Spinal cord (tissue), 10 donors: ENCODE results near the gene MAP3K6. TPM values are rescaled to one million over a fixed set of nuclear protein-coding genes. Genes with fewer than 3 reads are reported as not detected.

Experiments used
- DNase-seq, 6 donors: peaks; one replicate each; pipeline versions ENCODE4 v3.0.0 to v3.0.0-alpha.2; 2013 to 2015; ENCODE audit warnings: low spot score in 6 of 6, low read depth in 4 of 6
- H3K27ac ChIP-seq: one replicate; pipeline ENCODE4 v1.5.1; 2013; ENCODE audit warnings: low read depth, low read length, control low read depth
- H3K27me3 ChIP-seq: one replicate; pipeline ENCODE4 v1.6.1; 2013; ENCODE audit warnings: low read length; ENCODE audit not compliant: control insufficient read depth, insufficient read depth
- H3K36me3 ChIP-seq: one replicate; pipeline ENCODE4 v1.6.1; 2013; ENCODE audit warnings: low read length; ENCODE audit not compliant: control insufficient read depth, insufficient read depth
- H3K4me1 ChIP-seq: one replicate; pipeline ENCODE4 v1.6.1; 2013; ENCODE audit warnings: low read length; ENCODE audit not compliant: control insufficient read depth, insufficient read depth
- H3K4me3 ChIP-seq: one replicate; pipeline ENCODE4 v1.5.1; 2013; ENCODE audit warnings: low read depth, low read length, control low read depth
- H3K9me3 ChIP-seq: one replicate; pipeline ENCODE4 v1.6.1; 2013; ENCODE audit warnings: low read length; ENCODE audit not compliant: control insufficient read depth, insufficient read depth
- WGBS: methylation state at CpG from one replicate; pipeline ENCODE4 v1.1.5; 2013; ENCODE audit warnings: missing lambda C conversion rate; ENCODE audit not compliant: insufficient coverage; 5-methylcytosine and 5-hydroxymethylcytosine counted together
- polyA plus RNA-seq, 2 donors: library from polyadenylated mRNA; unstranded; fragments of 120-200 nt; gene quantifications; one replicate each; pipeline ENCODE4 v1.2.1, GENCODE V29; 2013; ENCODE audit not compliant: insufficient read length in 2 of 2
- small RNA-seq: library from RNA; depleted of rRNA; stranded (forward); fragments of <200 nt; gene quantifications from one replicate; pipeline ENCODE3, GENCODE V24; 2014; ENCODE audit warnings: low replicate concordance
- total RNA-seq, 2 donors: library from RNA; depleted of rRNA in 1 of 2; stranded (reverse); fragments of 120-200 nt in 1 of 2; fragments of >200 nt in 1 of 2; gene quantifications; one replicate each; pipeline versions ENCODE4 v1.2.3 to v1.2.4, GENCODE V29; 2013 to 2014
- donor health status: healthy.

MAP3K6 gene
- total and polyA plus RNA-seq, 4 donors = 5.8 to 21.7 (median 10.1) TPM

GRCh38 chr1:27314737-27315136 lies 52.0 kb downstream of the MAP3K6 start:
- 86% methylated on average over 1 of the region's 2 CpGs for WGBS

GRCh38 chr1:27314169-27314568 lies 52.6 kb downstream of the MAP3K6 start:
- H3K27ac ChIP-seq = no peak overlapping the region
- H3K36me3 ChIP-seq = no peaks in the 10 kb centered on the region
- WGBS = 73% methylated on average over 2 of the region's 3 CpGs
- H3K4me1 ChIP-seq = peaks cover 12% of the 10 kb centered on the region
- H3K4me3 ChIP-seq = no peak overlapping the region
- no peaks in the 10 kb centered on the region for H3K27me3 ChIP-seq
- no peaks in the 10 kb centered on the region for H3K9me3 ChIP-seq
- no peak for DNase-seq

More at GRCh38 chr1:27314737-27315136, 52.0 kb downstream of the MAP3K6 start:
- Histone ChIP-seq H3K27me3 (no peaks in the 10 kb centered on the region), H3K27ac (no peak overlapping the region), H3K4me1 (peaks cover 12% of the 10 kb centered on the region), H3K36me3 (no peaks in the 10 kb centered on the region), H3K4me3 (no peak overlapping the region), H3K9me3 (no peaks in the 10 kb centered on the region)
- no peak for DNase-seq

DNA sequence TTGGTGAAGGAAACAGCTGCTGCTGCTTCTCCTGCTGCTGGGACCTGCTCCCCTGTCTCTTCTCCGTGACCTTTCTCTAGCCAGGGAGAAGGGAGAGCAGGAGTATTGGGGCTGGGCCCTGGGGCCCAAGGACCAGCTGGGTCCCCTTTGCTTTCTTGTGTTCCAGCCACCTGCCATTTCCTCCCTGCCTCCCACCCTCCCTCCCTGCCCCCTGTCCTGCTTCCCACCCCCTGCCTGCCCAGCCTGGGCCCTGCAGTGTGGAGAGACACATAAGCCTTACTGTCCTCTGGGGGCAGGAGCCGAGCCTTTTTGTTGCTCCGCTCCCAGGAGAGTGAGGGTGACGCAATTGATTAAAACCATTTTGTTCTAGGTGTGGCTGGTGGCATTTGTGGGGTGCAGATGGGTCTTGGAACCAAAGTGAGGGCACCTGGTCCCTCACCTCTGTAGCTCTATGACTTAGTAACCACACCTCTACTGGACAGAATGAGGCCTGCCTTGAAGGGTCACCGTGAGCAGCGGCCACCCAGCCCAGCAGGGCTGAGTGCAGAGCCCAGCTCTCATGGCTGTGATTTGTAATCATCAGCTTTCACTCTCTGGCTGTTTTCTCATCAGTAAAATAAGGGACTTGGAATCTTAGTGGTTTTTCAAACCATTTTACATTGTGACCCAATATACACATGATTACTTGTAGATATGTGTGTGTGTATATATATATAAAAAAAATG lies 58.7 kb downstream of the MAP3K6 start:
- peaks cover 45% of the 10 kb centered on the region for H3K36me3 ChIP-seq
- no peaks in the 10 kb centered on the region for H3K27me3 ChIP-seq
- H3K4me1 ChIP-seq = peaks cover 18% of the 10 kb centered on the region
- H3K4me3 ChIP-seq = no peak overlapping the region
- WGBS = 17% methylated on average over 1 of the region's 6 CpGs
- no peaks in the 10 kb centered on the region for H3K9me3 ChIP-seq
- no peak overlapping the region for H3K27ac ChIP-seq
- no peak for DNase-seq

DNA sequence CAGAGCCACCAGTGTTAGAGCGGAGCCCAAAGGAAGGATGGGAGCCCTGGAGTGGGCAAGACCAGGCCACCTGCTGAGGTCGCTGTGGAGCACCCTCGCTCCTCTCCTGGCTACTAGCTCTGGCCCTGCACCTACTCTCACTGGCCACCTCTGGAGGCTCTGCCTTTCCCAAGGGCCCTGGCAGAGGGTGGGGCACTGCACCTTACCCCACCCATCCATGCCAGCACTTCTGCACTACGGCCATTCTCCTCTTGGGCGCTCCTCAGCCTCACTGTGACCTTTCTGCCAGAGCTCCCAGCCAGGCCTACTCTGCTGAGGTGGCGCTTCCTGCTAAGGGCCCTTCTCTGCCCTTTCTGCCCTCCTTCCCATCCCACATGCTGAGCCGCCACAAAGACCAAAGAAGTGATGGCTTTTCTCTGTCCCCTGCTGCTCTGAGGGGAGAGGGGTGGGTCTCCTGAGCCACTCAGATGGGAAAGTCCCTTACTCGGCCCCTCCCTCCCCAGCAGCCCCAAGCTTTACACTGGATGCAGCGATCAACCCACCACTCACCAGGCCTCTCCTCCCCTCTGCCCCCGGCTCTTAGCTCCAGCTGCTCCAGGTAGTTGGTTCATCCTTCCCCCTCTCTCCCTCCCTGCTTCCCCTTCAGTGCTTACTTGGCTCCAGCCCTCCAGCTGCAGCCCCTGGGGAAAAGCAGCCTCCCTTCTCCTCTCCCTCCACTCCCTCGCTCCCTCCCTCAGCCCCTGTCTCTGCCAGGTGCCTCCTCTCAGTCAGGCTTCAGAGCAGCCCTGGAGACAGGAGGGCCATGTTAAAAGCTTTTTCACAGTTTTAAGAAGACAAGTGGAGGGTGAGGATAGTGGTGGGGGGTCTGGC lies 59.6 kb downstream of the MAP3K6 start:
- Histone ChIP-seq H3K27ac (no peak overlapping the region), H3K36me3 (peaks cover 51% of the 10 kb centered on the region), H3K27me3 (no peaks in the 10 kb centered on the region), H3K9me3 (no peaks in the 10 kb centered on the region), H3K4me3 (no peak overlapping the region), H3K4me1 (peaks cover 18% of the 10 kb centered on the region)
- peak in 2 of 6 donors; percentile 38 to 47 for DNase-seq
- 52% methylated on average over 9 of the region's 11 CpGs for WGBS

DNA sequence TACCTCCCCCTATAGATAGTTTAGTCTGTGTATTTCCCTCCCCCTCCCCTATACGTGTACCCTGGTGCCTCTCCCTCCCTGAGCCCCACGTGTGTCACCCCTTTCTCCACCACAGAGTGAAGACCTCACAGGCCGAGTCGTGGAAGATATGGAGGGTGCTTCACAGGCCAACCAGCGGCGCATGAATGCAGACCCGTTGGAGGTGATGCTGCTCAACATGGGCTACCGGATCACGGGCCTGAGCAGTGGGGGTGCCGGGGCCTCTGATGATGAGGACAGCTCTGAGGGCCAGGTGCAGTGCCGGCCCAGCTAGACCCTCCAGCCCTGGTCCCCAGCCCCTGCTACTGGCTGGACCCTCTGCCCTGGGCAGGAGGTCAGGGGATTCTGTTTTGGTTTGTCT lies 60.7 kb downstream of the MAP3K6 start:
- WGBS = 86% methylated on average over 9 of the region's 11 CpGs
- Histone ChIP-seq H3K4me1 (peaks cover 27% of the 10 kb centered on the region), H3K4me3 (no peak overlapping the region), H3K36me3 (peaks cover 61% of the 10 kb centered on the region), H3K27me3 (no peaks in the 10 kb centered on the region), H3K9me3 (no peaks in the 10 kb centered on the region), H3K27ac (no peak overlapping the region)
- DNase-seq = no peak

Small RNA genes within 50 kb of the gene (small RNA-seq; reads per million reads assigned to genes)
- 0.10 reads per million for gene RNU6-48P

Other genes starting within 250 kb of the MAP3K6 start
- gene SLC9A1, start 211.8 kb downstream of the MAP3K6 start, total RNA-seq = 1 to 10 TPM; 5.9 to 7.5 TPM
- gene SLC9A1, start 211.8 kb downstream of the MAP3K6 start, polyA plus RNA-seq = 10 to 100 TPM; 23.2 to 24.5 TPM
- 10 to 100 TPM; 22.3 to 22.7 TPM for gene WDTC1, start 132.3 kb downstream of the MAP3K6 start, total RNA-seq
- 10 to 100 TPM; 46.2 to 52.0 TPM for gene WDTC1, start 132.3 kb downstream of the MAP3K6 start, polyA plus RNA-seq
- 10 to 100 TPM; 22.6 to 42.2 TPM for gene TMEM222, start 44.8 kb downstream of the MAP3K6 start, total RNA-seq
- gene TMEM222, start 44.8 kb downstream of the MAP3K6 start, polyA plus RNA-seq = 10 to 100 TPM; 61.0 to 63.3 TPM
- gene SYTL1, start 24.9 kb downstream of the MAP3K6 start, total RNA-seq = 1 to 10 TPM in 1 of 2 donors, under 1 TPM in 1; 0.59 to 3.6 TPM
- 1 to 10 TPM in 1 of 2 donors, under 1 TPM in 1; 0.67 to 1.3 TPM for gene SYTL1, start 24.9 kb downstream of the MAP3K6 start, polyA plus RNA-seq
- under 1 TPM in 1 of 2 donors, not detected in 1; 0.44 TPM for gene FCN3, start 7.9 kb upstream of the MAP3K6 start, total RNA-seq
- gene FCN3, start 7.9 kb upstream of the MAP3K6 start, polyA plus RNA-seq = under 1 TPM in 1 of 2 donors, not detected in 1; 0.27 TPM
- gene CD164L2, start 16.4 kb upstream of the MAP3K6 start, total RNA-seq = 1 to 10 TPM in 1 of 2 donors, not detected in 1; 2.8 TPM
- gene CD164L2, start 16.4 kb upstream of the MAP3K6 start, polyA plus RNA-seq = under 1 TPM; 0.15 to 0.29 TPM
- 1 to 10 TPM in 1 of 2 donors, under 1 TPM in 1; 0.66 to 1.7 TPM for gene GPR3, start 25.7 kb upstream of the MAP3K6 start, total RNA-seq
- 1 to 10 TPM; 3.2 to 3.6 TPM for gene GPR3, start 25.7 kb upstream of the MAP3K6 start, polyA plus RNA-seq
- gene WASF2, start 123.2 kb upstream of the MAP3K6 start, total RNA-seq = 10 to 100 TPM; 24.3 to 32.7 TPM
- gene WASF2, start 123.2 kb upstream of the MAP3K6 start, polyA plus RNA-seq = 10 to 100 TPM; 76.0 to 76.3 TPM
- gene AHDC1, start 237.2 kb upstream of the MAP3K6 start, total RNA-seq = 10 to 100 TPM; 13.2 to 22.8 TPM
- 10 to 100 TPM; 63.9 to 68.9 TPM for gene AHDC1, start 237.2 kb upstream of the MAP3K6 start, polyA plus RNA-seq